SK-N-SH (cell line): ENCODE results near the gene SFTPB. TPM values are rescaled to one million over a fixed set of nuclear protein-coding genes. Genes with fewer than 3 reads are reported as not detected.

Source experiments
- CTCF ChIA-PET: fragments of 300-600, 350-600 bp; formaldehyde crosslinking; extraction: SDS; loops from one replicate; lab custom pipeline; 2021; lab: Yijun Ruan, JAX
- POLR2A ChIA-PET: fragments of 350-600 bp; sonication (Branson Sonifier 250); formaldehyde crosslinking; extraction: SDS; loops from one replicate; lab custom pipeline; 2020; ENCODE audit warnings: antibody characterized with exemption, inconsistent platforms; lab: Yijun Ruan, JAX
- DNase-seq: peaks from one replicate; pipeline ENCODE4 v3.0.0; 2012
- H2AFZ ChIP-seq: fragments of 200-600 bp; sonication (generic); 2 replicates; pipeline ENCODE4 v1.8.1; 2016; ENCODE audit warnings: antibody characterized with exemption, mild to moderate bottlenecking, low read depth
- H3F3A ChIP-seq: fragments of 200-600 bp; sonication (generic); replicated peaks from 2 replicates; pipeline ENCODE3; 2016; ENCODE audit warnings: antibody characterized with exemption, mild to moderate bottlenecking; ENCODE audit not compliant: insufficient read depth
- H3K27ac ChIP-seq, 2 experiments: fragments of 200-500 bp in 1 of 2; fragments of 200-600 bp in 1 of 2; sonication (Bioruptor generic) in 1 of 2; sonication (generic), shearing (Covaris generic) in 1 of 2; 2 replicates each; pipeline versions ENCODE4 v1.5.1 to v1.6.1; 2014 to 2016; ENCODE audit warnings: low read depth in 2 of 2, inconsistent platforms in 1 of 2, low read length in 1 of 2, mild to moderate bottlenecking in 1 of 2, mixed read lengths in 1 of 2
- H3K27me3 ChIP-seq: fragments of 200-600 bp; sonication (generic), shearing (Covaris generic); 2 replicates; pipeline ENCODE4 v1.6.1; 2016; ENCODE audit warnings: mixed run types; ENCODE audit not compliant: insufficient read depth
- H3K36me3 ChIP-seq, 2 experiments: fragments of 200-500 bp in 1 of 2; fragments of 200-600 bp in 1 of 2; sonication (Bioruptor generic) in 1 of 2; sonication (generic) in 1 of 2; replicated peaks in 1 of 2; 2 replicates each; pipeline versions ENCODE3 to v1.5.1; 2014 to 2016; ENCODE audit warnings: low read length in 1 of 2, mild to moderate bottlenecking in 1 of 2; ENCODE audit not compliant: insufficient read depth in 2 of 2, control insufficient read depth in 1 of 2
- H3K4me1 ChIP-seq, 2 experiments: fragments of 200-500 bp in 1 of 2; fragments of 200-600 bp in 1 of 2; sonication (Bioruptor generic) in 1 of 2; sonication (generic), shearing (Covaris generic) in 1 of 2; 2 replicates each; pipeline versions ENCODE4 v1.5.1 to v1.6.1; 2014 to 2016; ENCODE audit warnings: low read depth in 1 of 2, low read length in 1 of 2, mixed run types in 1 of 2; ENCODE audit not compliant: insufficient read depth in 2 of 2, control insufficient read depth in 1 of 2
- H3K4me2 ChIP-seq: fragments of 200-600 bp; sonication (generic), shearing (Covaris generic); 2 replicates; pipeline ENCODE4 v1.6.1; 2017; ENCODE audit warnings: mixed run types
- H3K4me3 ChIP-seq, 2 experiments: fragments of 200-500 bp in 1 of 2; fragments of 200-600 bp in 1 of 2; sonication (Bioruptor generic) in 1 of 2; sonication (generic), shearing (Covaris generic) in 1 of 2; 2 replicates each; pipeline versions ENCODE4 v1.5.1 to v1.8.1; 2014 to 2016; ENCODE audit warnings: low read depth in 2 of 2, inconsistent platforms in 1 of 2, low read length in 1 of 2, mild to moderate bottlenecking in 1 of 2, mixed read lengths in 1 of 2, moderate library complexity in 1 of 2
- H3K79me2 ChIP-seq: fragments of 200-600 bp; sonication (generic); 2 replicates; pipeline ENCODE4 v1.8.1; 2017; ENCODE audit warnings: mild to moderate bottlenecking; ENCODE audit not compliant: insufficient read depth
- H3K9ac ChIP-seq: fragments of 200-600 bp; sonication (generic); 2 replicates; pipeline ENCODE4 v1.6.1; 2017; ENCODE audit warnings: mixed run types
- H3K9me2 ChIP-seq: fragments of 200-600 bp; sonication (generic); 2 replicates; pipeline ENCODE4 v1.6.1; 2017; ENCODE audit warnings: mixed run types
- H3K9me3 ChIP-seq: fragments of 200-600 bp; sonication (generic); 2 replicates; pipeline ENCODE4 v1.6.1; 2017; ENCODE audit warnings: mixed run types, mild to moderate bottlenecking, moderate library complexity
- H4K20me1 ChIP-seq: fragments of 200-600 bp; sonication (generic); 2 replicates; pipeline ENCODE4 v1.6.1; 2017; ENCODE audit warnings: mild to moderate bottlenecking, mixed run types; ENCODE audit not compliant: insufficient read depth
- CTCF ChIP-seq: fragments of 200-600 bp; sonication (generic); IDR thresholded peaks from 2 replicates; pipeline ENCODE4 v1.6.1; 2017; ENCODE audit warnings: antibody characterized with exemption, mild to moderate bottlenecking, moderate library complexity
- GABPA ChIP-seq: IDR thresholded peaks from 2 replicates; pipeline ENCODE4 v1.4.0; 2012; ENCODE audit warnings: low read depth, mild to moderate bottlenecking
- RAD21 ChIP-seq: IDR thresholded peaks from 2 replicates; pipeline ENCODE4 v1.6.1; 2012; ENCODE audit warnings: mild to moderate bottlenecking, low read length
- RCOR1 ChIP-seq: fragments of 150-350 bp; IDR thresholded peaks from 2 replicates; pipeline ENCODE4 v1.6.1; 2017; ENCODE audit warnings: antibody characterized with exemption, low read length
- RFX5 ChIP-seq: IDR thresholded peaks from 2 replicates; pipeline ENCODE4 v1.6.1; 2012; ENCODE audit warnings: mild to moderate bottlenecking, improper control_type of control experiment, low read length
- SMC3 ChIP-seq: IDR thresholded peaks from 2 replicates; pipeline ENCODE4 v1.6.1; 2012; ENCODE audit warnings: low read depth, low read length, improper control_type of control experiment
- YY1 ChIP-seq: IDR thresholded peaks from 2 replicates; pipeline ENCODE4 v1.4.0; 2012; ENCODE audit warnings: low read depth, mild to moderate bottlenecking
- WGBS: methylation state at CpG from one replicate; pipeline ENCODE4 v1.1.6; 2017; ENCODE audit warnings: low lambda C conversion rate; 5-methylcytosine and 5-hydroxymethylcytosine counted together
- polyA plus RNA-seq, 3 experiments: library from polyadenylated mRNA; depleted of rRNA; stranded (reverse); fragments of >200 nt; gene quantifications; 2 replicates each; pipeline ENCODE4 v1.2.3, GENCODE V29; 2012

SFTPB gene
- polyA plus RNA-seq, 1 of the 3 experiments (the other 2 are of a cell fraction), result not detected

GRCh38 chr2:85680707-85681371 lies 12.8 kb upstream of the SFTPB start:
- Histone ChIP-seq H3K79me2 (no peaks in the 10 kb centered on the region), H3K4me2 (no peak overlapping the region), H3K36me3 (no peaks in the 10 kb centered on the region), H3K9me2 (no peaks in the 10 kb centered on the region)
- 81% methylated on average over 2 of the region's 2 CpGs for WGBS
- TF ChIP-seq RFX5 (no peak), SMC3 (no peak)
- TF ChIP-seq, all 33 proteins: peak for 0
- ChIA-PET POLR2A (no interaction called here), CTCF (interaction anchor here (1.2 to 4.6 kb wide), 10 partner anchors 11 to 146 kb away, joined by 5 to 63 read pairs (median 18); no protein-coding TSS in a partner anchor)
- Histone ChIP-seq H3K4me1 (peaks cover 0 to 7% of the 10 kb centered on the region in 2 experiments; a peak in 1 of 4 replicates), H2AFZ (no peak overlapping the region), H3F3A (peaks cover 3% of the 10 kb centered on the region), H3K9ac (no peak overlapping the region), H4K20me1 (no peaks in the 10 kb centered on the region), H3K9me3 (no peaks in the 10 kb centered on the region), H3K27me3 (no peaks in the 10 kb centered on the region), H3K4me3 (no peak overlapping the region), H3K27ac (no peak overlapping the region)
- DNase-seq, result no peak

GRCh38 chr2:85678794-85679672 lies 11.0 kb upstream of the SFTPB start:
- Histone ChIP-seq H3F3A (peaks cover 3% of the 10 kb centered on the region), H3K27me3 (no peaks in the 10 kb centered on the region), H3K9me2 (no peaks in the 10 kb centered on the region), H3K79me2 (no peaks in the 10 kb centered on the region), H2AFZ (no peak overlapping the region), H3K4me2 (no peak overlapping the region), H3K9me3 (no peaks in the 10 kb centered on the region), H3K9ac (no peak overlapping the region), H3K4me1 (peaks cover 0 to 7% of the 10 kb centered on the region in 2 experiments; a peak in 1 of 4 replicates), H3K27ac (no peak overlapping the region), H4K20me1 (no peaks in the 10 kb centered on the region), H3K4me3 (no peak overlapping the region), H3K36me3 (no peaks in the 10 kb centered on the region)
- peak; percentile 92 for DNase-seq
- TF ChIP-seq GABPA, result no peak
- TF ChIP-seq SMC3, result peak; percentile 67
- peak; percentile 93 for TF ChIP-seq CTCF
- no peak for TF ChIP-seq YY1
- TF ChIP-seq RAD21, result peak; percentile 82
- peak; percentile 47; the same call in 1 of the 2 replicates for TF ChIP-seq RCOR1
- POLR2A ChIA-PET, result interaction anchor here (1.3 kb wide), 1 partner anchor 31 kb away, joined by 4 read pairs; no protein-coding TSS in a partner anchor
- 21% methylated on average over 23 of the region's 25 CpGs for WGBS
- CTCF ChIA-PET, result interaction anchor here (0.6 to 4.6 kb wide), 34 partner anchors 9 to 414 kb away, joined by 3 to 63 read pairs (median 5); no protein-coding TSS in a partner anchor
